ENCODE results near the gene RTKN. TPM values are rescaled to one million over a fixed set of nuclear protein-coding genes. Genes with fewer than 3 reads are reported as not detected.

Gene RTKN
- total and polyA plus RNA-seq, 9 of the 15 experiments (the other 6 are each of a cell fraction or from before 2014, with no cell fraction given): 0.14 to 6.9 (median 3.6) TPM

- no peak for DNase-seq (ENCODE audit: extremely low read depth in 1 of 4, low spot score in 3 of 4)
- no peaks in the 10 kb centered on the region for H3K36me3 ChIP-seq (ENCODE audit: control insufficient read depth, insufficient read depth, low read length)
- intact Hi-C loops (cut with micrococcal nuclease): loop anchor here (5.0 kb wide), 1 partner anchor 164 kb away; no protein-coding TSS in a partner anchor
- ChIA-PET CTCF (ENCODE audit: low intra/inter-chr PET ratio) (no interaction called here), POLR2A (interaction anchor here (0.7 kb wide), 2 partner anchors 8 to 151 kb away, joined by 3 read pairs; no protein-coding TSS in a partner anchor)
- peaks cover 5 to 23% of the 10 kb centered on the region in 2 experiments; a peak in 3 of 5 replicates for H3K4me1 ChIP-seq (replicated peaks in 1 of 2; ENCODE audit: control insufficient read depth in 2 of 2, insufficient read depth in 2 of 2, low read length in 2 of 2)
- no peak overlapping the region for H2AFZ ChIP-seq (ENCODE audit: low read depth, low read length)
- H4K20me1 ChIP-seq (replicated peaks; ENCODE audit: control insufficient read depth, insufficient read depth, low read length): no peaks in the 10 kb centered on the region
- no peak overlapping the region for H3K9ac ChIP-seq (ENCODE audit: insufficient read depth in 1 of 2, low read depth in 2 of 2, low read length in 2 of 2)
- FAIRE-seq: no peak
- no peak overlapping the region for H3K4me2 ChIP-seq (ENCODE audit: insufficient read depth, low read length)
- no peak overlapping the region for H3K27ac ChIP-seq (ENCODE audit: extremely low read depth, low read depth, low read length)
- BruUV-seq (replicated peaks): no TSS peak
- H3K4me3 ChIP-seq: no peak overlapping the region
- H3K79me2 ChIP-seq (ENCODE audit: control insufficient read depth, insufficient read depth, low read length): no peaks in the 10 kb centered on the region
- peaks cover 2 to 8% of the 10 kb centered on the region in 2 experiments; a peak in 3 of 5 replicates for H3K27me3 ChIP-seq (ENCODE audit: control insufficient read depth in 2 of 2, insufficient read depth in 2 of 2, low read length in 2 of 2)
- WGBS (ENCODE audit: insufficient coverage, low coverage, missing lambda C conversion rate): 9% methylated on average over 9 of the region's 9 CpGs
- no peak for ATAC-seq
- no peaks in the 10 kb centered on the region for H3K9me3 ChIP-seq (replicated peaks; ENCODE audit: control insufficient read depth, insufficient read depth, low read depth, low read length)
- in situ Hi-C loops (cut with MboI): no loop called here
- H3K9me1 ChIP-seq (ENCODE audit: control insufficient read depth, insufficient read depth, low read length): no peaks in the 10 kb centered on the region
- TF ChIP-seq HLTF (IDR thresholded peaks at IDR 0.05) (no peak), DEAF1 (CRISPR knock-in tag; IDR thresholded peaks at IDR 0.05) (no peak), ZEB2 (IDR thresholded peaks at IDR 0.05) (no peak), ZNF699 (CRISPR knock-in tag; IDR thresholded peaks at IDR 0.05; ENCODE audit: insufficient replicate concordance) (no peak), HDAC1 (IDR thresholded peaks at IDR 0.05) (no peak), ZNF644 (tag; IDR thresholded peaks at IDR 0.05; ENCODE audit: low read depth) (no peak), MXI1 (IDR thresholded peaks at IDR 0.05; ENCODE audit: low read depth, low read length) (no peak), U2AF2 (optimal IDR thresholded peaks at IDR 0.05; ENCODE audit: low read depth, low read length) (no peak), EWSR1 (IDR thresholded peaks at IDR 0.05; ENCODE audit: borderline replicate concordance, low read depth, partially characterized antibody) (no peak)
- TF ChIP-seq, protein P1, sequence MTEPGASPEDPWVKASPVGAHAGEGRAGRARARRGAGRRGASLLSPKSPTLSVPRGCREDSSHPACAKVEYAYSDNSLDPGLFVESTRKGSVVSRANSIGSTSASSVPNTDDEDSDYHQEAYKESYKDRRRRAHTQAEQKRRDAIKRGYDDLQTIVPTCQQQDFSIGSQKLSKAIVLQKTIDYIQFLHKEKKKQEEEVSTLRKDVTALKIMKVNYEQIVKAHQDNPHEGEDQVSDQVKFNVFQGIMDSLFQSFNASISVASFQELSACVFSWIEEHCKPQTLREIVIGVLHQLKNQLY (CRISPR knock-in tag; conservative IDR thresholded peaks at IDR 0.05): no peak
- TF ChIP-seq, protein P2, sequence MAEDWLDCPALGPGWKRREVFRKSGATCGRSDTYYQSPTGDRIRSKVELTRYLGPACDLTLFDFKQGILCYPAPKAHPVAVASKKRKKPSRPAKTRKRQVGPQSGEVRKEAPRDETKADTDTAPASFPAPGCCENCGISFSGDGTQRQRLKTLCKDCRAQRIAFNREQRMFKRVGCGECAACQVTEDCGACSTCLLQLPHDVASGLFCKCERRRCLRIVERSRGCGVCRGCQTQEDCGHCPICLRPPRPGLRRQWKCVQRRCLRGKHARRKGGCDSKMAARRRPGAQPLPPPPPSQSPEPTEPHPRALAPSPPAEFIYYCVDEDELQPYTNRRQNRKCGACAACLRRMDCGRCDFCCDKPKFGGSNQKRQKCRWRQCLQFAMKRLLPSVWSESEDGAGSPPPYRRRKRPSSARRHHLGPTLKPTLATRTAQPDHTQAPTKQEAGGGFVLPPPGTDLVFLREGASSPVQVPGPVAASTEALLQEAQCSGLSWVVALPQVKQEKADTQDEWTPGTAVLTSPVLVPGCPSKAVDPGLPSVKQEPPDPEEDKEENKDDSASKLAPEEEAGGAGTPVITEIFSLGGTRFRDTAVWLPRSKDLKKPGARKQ (CRISPR knock-in tag; IDR thresholded peaks at IDR 0.05): no peak
Measured at GRCh38 chr2:74423231-74424095, 18.3 kb downstream of the RTKN start.

Measured in K562 (cell line).